ENCODE measurements around the gene OTOP3. TPM values are rescaled to one million over a fixed set of nuclear protein-coding genes. Genes with fewer than 3 reads are reported as not detected.

The OTOP3 gene
- total RNA-seq, 1 experiment from 2014 or later = not detected

DNA sequence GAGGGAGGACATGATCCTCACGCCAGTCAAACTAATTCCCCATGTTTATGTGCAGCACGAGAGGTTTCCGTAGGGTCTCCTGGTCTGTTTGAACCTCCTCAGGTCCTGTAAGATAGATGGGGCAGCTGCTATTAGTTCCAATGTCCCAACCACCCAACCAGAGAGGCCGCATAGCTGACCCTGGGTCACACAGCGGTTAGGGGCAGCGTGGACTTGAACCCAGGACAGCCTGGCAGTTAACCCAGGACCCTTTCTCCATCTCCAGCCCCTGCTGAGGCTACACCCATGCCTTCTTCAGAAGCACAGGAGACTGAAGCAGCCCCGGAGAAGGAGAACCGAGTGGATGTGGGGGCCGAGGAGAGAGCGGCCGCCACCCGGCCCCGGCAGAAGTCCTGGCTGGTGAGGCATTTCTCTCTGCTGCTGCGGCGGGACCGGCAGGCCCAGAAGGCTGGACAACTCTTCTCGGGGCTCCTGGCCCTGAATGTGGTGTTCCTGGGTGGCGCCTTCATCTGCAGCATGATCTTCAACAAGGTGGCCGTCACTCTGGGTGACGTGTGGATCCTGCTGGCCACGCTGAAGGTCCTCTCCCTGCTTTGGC, 5.5 kb downstream of the OTOP3 start:
- intact Hi-C loops (cut with micrococcal nuclease) = no loop called here
- Mint-ChIP-seq H3K4me1 (ENCODE audit: insufficient read depth, unreplicated experiment) (peaks cover 20% of the 10 kb centered on the region), H3K27me3 (ENCODE audit: insufficient read depth, unreplicated experiment) (peaks cover 21% of the 10 kb centered on the region), H3K4me3 (ENCODE audit: unreplicated experiment) (no peak overlapping the region), H3K9me3 (ENCODE audit: unreplicated experiment) (no peaks in the 10 kb centered on the region), H3K27ac (ENCODE audit: low read depth, unreplicated experiment) (no peak overlapping the region), H3K36me3 (ENCODE audit: insufficient read depth, unreplicated experiment) (peaks cover 6% of the 10 kb centered on the region)
- CTCF ChIA-PET = interaction anchor here (1.2 kb wide), 1 partner anchor 16 kb away, joined by 5 read pairs; no protein-coding TSS in a partner anchor
- DNase-seq (ENCODE audit: unreplicated experiment) = no peak
- no peak for TF ChIP-seq CTCF (IDR thresholded peaks at IDR 0.05; ENCODE audit: unreplicated experiment)
- BruUV-seq (replicated peaks) = no TSS peak
- POLR2A ChIA-PET = interaction anchor here (0.7 kb wide), 1 partner anchor 214 kb away, joined by 4 read pairs; no protein-coding TSS in a partner anchor

- Mint-ChIP-seq H3K4me1 (ENCODE audit: insufficient read depth, unreplicated experiment) (peaks cover 20% of the 10 kb centered on the region), H3K4me3 (ENCODE audit: unreplicated experiment) (no peak overlapping the region), H3K9me3 (ENCODE audit: unreplicated experiment) (no peaks in the 10 kb centered on the region), H3K27me3 (ENCODE audit: insufficient read depth, unreplicated experiment) (no peaks in the 10 kb centered on the region), H3K27ac (ENCODE audit: low read depth, unreplicated experiment) (peak overlapping the region; percentile 90), H3K36me3 (ENCODE audit: insufficient read depth, unreplicated experiment) (no peaks in the 10 kb centered on the region)
- TF ChIP-seq CTCF (IDR thresholded peaks at IDR 0.05; ENCODE audit: unreplicated experiment) = no peak
- no TSS peak for BruUV-seq (replicated peaks)
- ChIA-PET CTCF (interaction anchor here (0.7 to 0.8 kb wide), 2 partner anchors 18 to 327 kb away, joined by 3 to 4 read pairs; no protein-coding TSS in a partner anchor), POLR2A (interaction anchor here (0.6 to 2.0 kb wide), 7 partner anchors 13 to 218 kb away, joined by 3 to 6 read pairs (median 4); partner anchors contain the start of gene ARMC7)
- intact Hi-C loops (cut with micrococcal nuclease) = loop anchor here (2.0 kb wide), 1 partner anchor 71 kb away; the partner anchor contains the start of gene FDXR
- peak; percentile 72 for DNase-seq (ENCODE audit: unreplicated experiment)
These were observed 8.3 kb downstream of the OTOP3 start for GRCh38 chr17:74943808-74944522.

GRCh38 chr17:74945543-74945942, 9.8 kb downstream of the OTOP3 start:
- POLR2A ChIA-PET = interaction anchor here (0.7 to 2.0 kb wide), 2 partner anchors 11 to 16 kb away, joined by 3 to 6 read pairs; no protein-coding TSS in a partner anchor
- intact Hi-C loops (cut with micrococcal nuclease) = loop anchor here (2.0 kb wide), 1 partner anchor 73 kb away; the partner anchor contains the start of gene FDXR
- Mint-ChIP-seq H3K4me3 (ENCODE audit: unreplicated experiment) (no peak overlapping the region), H3K4me1 (ENCODE audit: insufficient read depth, unreplicated experiment) (peaks cover 20% of the 10 kb centered on the region), H3K9me3 (ENCODE audit: unreplicated experiment) (no peaks in the 10 kb centered on the region), H3K27ac (ENCODE audit: low read depth, unreplicated experiment) (peak overlapping the region; percentile 83), H3K27me3 (ENCODE audit: insufficient read depth, unreplicated experiment) (no peaks in the 10 kb centered on the region), H3K36me3 (ENCODE audit: insufficient read depth, unreplicated experiment) (no peaks in the 10 kb centered on the region)
- DNase-seq (ENCODE audit: unreplicated experiment) = no peak
- no peak for TF ChIP-seq CTCF (IDR thresholded peaks at IDR 0.05; ENCODE audit: unreplicated experiment)
- no TSS peak for BruUV-seq (replicated peaks)
- CTCF ChIA-PET = interaction anchor here (1.2 to 1.3 kb wide), 2 partner anchors 12 to 16 kb away, joined by 6 read pairs; no protein-coding TSS in a partner anchor

DNA sequence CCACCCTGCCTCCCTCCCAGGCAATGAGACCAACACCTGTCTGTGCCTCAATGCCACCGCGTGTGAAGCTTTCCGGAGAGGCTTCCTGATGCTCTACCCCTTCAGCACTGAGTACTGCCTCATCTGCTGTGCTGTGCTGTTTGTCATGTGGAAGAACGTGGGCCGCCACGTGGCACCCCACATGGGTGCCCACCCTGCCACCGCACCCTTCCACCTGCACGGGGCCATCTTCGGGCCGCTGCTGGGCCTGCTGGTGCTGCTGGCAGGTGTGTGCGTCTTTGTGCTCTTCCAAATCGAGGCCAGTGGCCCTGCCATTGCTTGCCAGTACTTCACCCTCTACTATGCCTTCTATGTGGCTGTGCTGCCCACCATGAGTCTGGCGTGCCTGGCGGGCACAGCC, 10.9 kb downstream of the OTOP3 start:
- POLR2A ChIA-PET = interaction anchor here (0.8 kb wide), 1 partner anchor 160 kb away, joined by 4 read pairs; no protein-coding TSS in a partner anchor
- no peaks in the 10 kb centered on the region for H3K27me3 Mint-ChIP-seq (ENCODE audit: insufficient read depth, unreplicated experiment)
- no peaks in the 10 kb centered on the region for H3K9me3 Mint-ChIP-seq (ENCODE audit: unreplicated experiment)
- BruUV-seq (replicated peaks) = no TSS peak
- DNase-seq (ENCODE audit: unreplicated experiment) = no peak
- no peak for TF ChIP-seq CTCF (IDR thresholded peaks at IDR 0.05; ENCODE audit: unreplicated experiment)
- H3K36me3 Mint-ChIP-seq (ENCODE audit: insufficient read depth, unreplicated experiment) = no peaks in the 10 kb centered on the region
- H3K27ac Mint-ChIP-seq (ENCODE audit: low read depth, unreplicated experiment) = no peak overlapping the region
- H3K4me1 Mint-ChIP-seq (ENCODE audit: insufficient read depth, unreplicated experiment) = peaks cover 20% of the 10 kb centered on the region
- CTCF ChIA-PET = interaction anchor here (1.2 to 3.6 kb wide), 3 partner anchors 11 to 15 kb away, joined by 6 to 16 read pairs (median 6); no protein-coding TSS in a partner anchor
- intact Hi-C loops (cut with micrococcal nuclease) = no loop called here
- H3K4me3 Mint-ChIP-seq (ENCODE audit: unreplicated experiment) = no peak overlapping the region
